ENCODE measurements around the gene SLC39A11. TPM values are rescaled to one million over a fixed set of nuclear protein-coding genes. Genes with fewer than 3 reads are reported as not detected.

The SLC39A11 gene
- total RNA-seq, 1 experiment from 2014 or later: 18.6 TPM

GRCh38 chr17:73011016-73011486, 81.4 kb downstream of the SLC39A11 start:
- Histone ChIP-seq H3K36me3 (ENCODE audit: insufficient read depth, low read length, poor library complexity, severe bottlenecking) (no peaks in the 10 kb centered on the region), H3K4me3 (ENCODE audit: low read depth, low read length, poor library complexity, severe bottlenecking) (no peak overlapping the region), H3K27me3 (replicated peaks; ENCODE audit: insufficient read depth, low read depth, low read length, poor library complexity) (no peaks in the 10 kb centered on the region), H3K27ac (ENCODE audit: low read depth, low read length, poor library complexity, severe bottlenecking) (no peak overlapping the region), H3K9me3 (ENCODE audit: low read depth, low read length, poor library complexity, severe bottlenecking) (no peaks in the 10 kb centered on the region), H3K4me1 (ENCODE audit: insufficient read depth, low read length, poor library complexity, severe bottlenecking) (no peaks in the 10 kb centered on the region)
- no TSS peak for BruUV-seq (replicated peaks)
- no peak for TF ChIP-seq EZH2 (IDR thresholded peaks at IDR 0.05; ENCODE audit: borderline replicate concordance, low read depth, low read length, poor library complexity, severe bottlenecking)
- TF ChIP-seq, protein P1, sequence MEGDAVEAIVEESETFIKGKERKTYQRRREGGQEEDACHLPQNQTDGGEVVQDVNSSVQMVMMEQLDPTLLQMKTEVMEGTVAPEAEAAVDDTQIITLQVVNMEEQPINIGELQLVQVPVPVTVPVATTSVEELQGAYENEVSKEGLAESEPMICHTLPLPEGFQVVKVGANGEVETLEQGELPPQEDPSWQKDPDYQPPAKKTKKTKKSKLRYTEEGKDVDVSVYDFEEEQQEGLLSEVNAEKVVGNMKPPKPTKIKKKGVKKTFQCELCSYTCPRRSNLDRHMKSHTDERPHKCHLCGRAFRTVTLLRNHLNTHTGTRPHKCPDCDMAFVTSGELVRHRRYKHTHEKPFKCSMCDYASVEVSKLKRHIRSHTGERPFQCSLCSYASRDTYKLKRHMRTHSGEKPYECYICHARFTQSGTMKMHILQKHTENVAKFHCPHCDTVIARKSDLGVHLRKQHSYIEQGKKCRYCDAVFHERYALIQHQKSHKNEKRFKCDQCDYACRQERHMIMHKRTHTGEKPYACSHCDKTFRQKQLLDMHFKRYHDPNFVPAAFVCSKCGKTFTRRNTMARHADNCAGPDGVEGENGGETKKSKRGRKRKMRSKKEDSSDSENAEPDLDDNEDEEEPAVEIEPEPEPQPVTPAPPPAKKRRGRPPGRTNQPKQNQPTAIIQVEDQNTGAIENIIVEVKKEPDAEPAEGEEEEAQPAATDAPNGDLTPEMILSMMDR (conservative IDR thresholded peaks at IDR 0.05; ENCODE audit: low read depth, low read length): no peak
- no peak for DNase-seq (ENCODE audit: low spot score)
- intact Hi-C loops (cut with micrococcal nuclease; ENCODE audit: unreplicated experiment): no loop called here
- ChIA-PET POLR2A (ENCODE audit: low non-redundant PET) (no interaction called here), CTCF (no interaction called here)

DNA sequence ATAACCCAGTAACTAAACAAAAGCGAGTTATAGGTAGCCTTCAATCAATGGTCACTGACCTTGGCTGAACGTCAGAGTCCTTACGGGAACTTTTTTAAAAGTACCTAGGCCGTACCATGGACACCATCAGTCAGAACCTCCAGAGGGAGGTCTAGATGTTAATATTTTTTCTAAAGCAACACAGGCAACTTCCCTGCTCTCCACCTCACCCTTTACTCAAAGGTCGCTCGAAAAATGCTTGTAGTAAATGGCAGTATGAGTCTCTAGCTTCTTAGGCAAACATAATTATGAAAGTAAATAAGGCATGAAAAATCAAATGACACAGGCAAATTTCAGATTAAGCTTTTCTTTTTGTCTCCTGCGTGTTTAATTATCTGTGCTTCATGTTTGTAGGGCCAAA, 82.1 kb downstream of the SLC39A11 start:
- TF ChIP-seq, protein P1 (conservative IDR thresholded peaks at IDR 0.05; ENCODE audit: low read depth, low read length): no peak
- no peak for TF ChIP-seq EZH2 (IDR thresholded peaks at IDR 0.05; ENCODE audit: borderline replicate concordance, low read depth, low read length, poor library complexity, severe bottlenecking)
- H3K9me3 ChIP-seq (ENCODE audit: low read depth, low read length, poor library complexity, severe bottlenecking): no peaks in the 10 kb centered on the region

GRCh38 chr17:73007407-73007806, 85.1 kb downstream of the SLC39A11 start:
- H3K4me3 ChIP-seq (ENCODE audit: low read depth, low read length, poor library complexity, severe bottlenecking): no peak overlapping the region
- no peaks in the 10 kb centered on the region for H3K36me3 ChIP-seq (ENCODE audit: insufficient read depth, low read length, poor library complexity, severe bottlenecking)
- no peaks in the 10 kb centered on the region for H3K4me1 ChIP-seq (ENCODE audit: insufficient read depth, low read length, poor library complexity, severe bottlenecking)
- DNase-seq (ENCODE audit: low spot score): no peak
- H3K9me3 ChIP-seq (ENCODE audit: low read depth, low read length, poor library complexity, severe bottlenecking): no peaks in the 10 kb centered on the region
- BruUV-seq (replicated peaks): no TSS peak
- H3K27ac ChIP-seq (ENCODE audit: low read depth, low read length, poor library complexity, severe bottlenecking): no peak overlapping the region
- intact Hi-C loops (cut with micrococcal nuclease; ENCODE audit: unreplicated experiment): no loop called here
- no peak for TF ChIP-seq EZH2 (IDR thresholded peaks at IDR 0.05; ENCODE audit: borderline replicate concordance, low read depth, low read length, poor library complexity, severe bottlenecking)
- TF ChIP-seq, protein P1 (conservative IDR thresholded peaks at IDR 0.05; ENCODE audit: low read depth, low read length): no peak
- ChIA-PET POLR2A (ENCODE audit: low non-redundant PET) (no interaction called here), CTCF (no interaction called here)
- H3K27me3 ChIP-seq (replicated peaks; ENCODE audit: insufficient read depth, low read depth, low read length, poor library complexity): no peaks in the 10 kb centered on the region

More for the DNA sequence above, 82.1 kb downstream of the SLC39A11 start:
- DNase-seq (ENCODE audit: low spot score): no peak
- Histone ChIP-seq H3K27ac (ENCODE audit: low read depth, low read length, poor library complexity, severe bottlenecking) (no peak overlapping the region), H3K4me1 (ENCODE audit: insufficient read depth, low read length, poor library complexity, severe bottlenecking) (no peaks in the 10 kb centered on the region), H3K27me3 (replicated peaks; ENCODE audit: insufficient read depth, low read depth, low read length, poor library complexity) (no peaks in the 10 kb centered on the region), H3K36me3 (ENCODE audit: insufficient read depth, low read length, poor library complexity, severe bottlenecking) (no peaks in the 10 kb centered on the region), H3K4me3 (ENCODE audit: low read depth, low read length, poor library complexity, severe bottlenecking) (no peak overlapping the region)
- POLR2A ChIA-PET (ENCODE audit: low non-redundant PET): no interaction called here
- CTCF ChIA-PET: no interaction called here
- intact Hi-C loops (cut with micrococcal nuclease; ENCODE audit: unreplicated experiment): no loop called here
- no TSS peak for BruUV-seq (replicated peaks)
